Subcutaneous adipose tissue (tissue), 4 donors: ENCODE data around the gene COX19. TPM values are rescaled to one million over a fixed set of nuclear protein-coding genes. Genes with fewer than 3 reads are reported as not detected.

ENCODE experiments used
- CTCF ChIP-seq: fragments of 450-650 bp; IDR thresholded peaks from one replicate; pipeline ENCODE4 v1.5.1; 2016; ENCODE audit warnings: low read depth, mild to moderate bottlenecking, control low read depth, antibody characterized with exemption, moderate library complexity
- total RNA-seq, 4 donors: library from RNA; depleted of rRNA; stranded (reverse); fragments of >200 nt; gene quantifications; one replicate each; pipeline ENCODE4 v1.1.0, GENCODE V29; 2016

The COX19 gene
- total RNA-seq, 4 donors from 2014 or later = 13.9 to 18.3 (median 14.9) TPM

- TF ChIP-seq CTCF = no peak
These were observed 33.5 kb upstream of the COX19 start for GRCh38 chr7:1008733-1009363.

GRCh38 chr7:1007901-1008300 lies 32.6 kb upstream of the COX19 start:
- no peak for TF ChIP-seq CTCF

GRCh38 chr7:1005303-1005702 lies 30.0 kb upstream of the COX19 start:
- no peak for TF ChIP-seq CTCF

GRCh38 chr7:1004018-1004852 lies 28.9 kb upstream of the COX19 start:
- no peak for TF ChIP-seq CTCF

- no peak for TF ChIP-seq CTCF
These were observed 24.9 kb upstream of the COX19 start for GRCh38 chr7:999941-1000935.

- TF ChIP-seq CTCF = no peak
These were observed 24.0 kb upstream of the COX19 start for GRCh38 chr7:999149-999879.
